HCT116 (cell line): Measurements from ENCODE around the gene PDE4D. TPM values are rescaled to one million over a fixed set of nuclear protein-coding genes. Genes with fewer than 3 reads are reported as not detected.
A peak's percentile ranks its signal among the peaks of the same experiment; 100 is the strongest.

Experiments
- ATAC-seq: fragments of 200-7000 bp; cut with Tn5 transposase; 2 replicates; pipeline ENCODE4 v1.9.1; 2020; ENCODE audit warnings: mild to moderate bottlenecking, moderate library complexity
- BruUV-seq: library from RNA; stranded (reverse); fragments of 400-500 nt; replicated peaks from 2 replicates; lab custom pipeline; 2021; lab: Mats Ljungman, UMichigan
- CTCF ChIA-PET: fragments of 300-600 bp; sonication (Branson Sonifier 250); formaldehyde crosslinking; loops from one replicate; lab custom pipeline; 2021; ENCODE audit warnings: antibody characterized with exemption; lab: Charles Lee
- POLR2A ChIA-PET: fragments of 300-600, 350-600 bp; sonication (Branson Sonifier 250); formaldehyde crosslinking; loops from one replicate; lab custom pipeline; 2021; ENCODE audit warnings: antibody characterized with exemption; lab: Charles Lee
- RAD21 ChIA-PET, 2 experiments: fragments of 300-600 bp; sonication (Branson Sonifier 250); formaldehyde crosslinking; loops; one replicate each; lab custom pipeline; 2023; ENCODE audit warnings: low total read pairs in 2 of 2; ENCODE audit not compliant: uncharacterized antibody in 2 of 2, unreplicated experiment in 2 of 2, low non-redundant PET in 1 of 2; lab: Charles Lee
- DNase-seq: peaks from one replicate; pipeline ENCODE4 v3.0.0-alpha.2; 2010; ENCODE audit warnings: low read depth, low spot score
- H2AFZ ChIP-seq: fragments of 200-600 bp; shearing (Covaris generic), sonication (generic); 2 replicates; pipeline ENCODE4 v1.6.1; 2017; ENCODE audit warnings: low read depth, mixed run types, mixed read lengths, antibody characterized with exemption, low read length; ENCODE audit not compliant: poor library complexity, severe bottlenecking
- H3K27ac ChIP-seq: 2 replicates; pipeline ENCODE4 v1.5.1; 2012; ENCODE audit warnings: low read depth, low read length
- H3K27me3 ChIP-seq: fragments of 200-600 bp; sonication (generic); 2 replicates; pipeline ENCODE4 v1.6.1; 2016; ENCODE audit warnings: mixed run types, low read length, mixed read lengths; ENCODE audit not compliant: insufficient read depth
- H3K36me3 ChIP-seq, 2 experiments: fragments of 200-500 bp in 1 of 2; fragments of 200-600 bp in 1 of 2; sonication (Bioruptor generic) in 1 of 2; sonication (generic) in 1 of 2; 2 replicates each; pipeline versions ENCODE4 v1.5.1 to v1.6.1; 2014 to 2016; ENCODE audit warnings: low read length in 2 of 2, inconsistent platforms in 1 of 2, mixed read lengths in 1 of 2, mixed run types in 1 of 2; ENCODE audit not compliant: insufficient read depth in 2 of 2, control insufficient read depth in 1 of 2
- H3K4me1 ChIP-seq, 2 experiments: fragments of 200-600 bp in 1 of 2; sonication (generic) in 1 of 2; 2 replicates each; pipeline versions ENCODE4 v1.5.1 to v1.6.1; 2012 to 2017; ENCODE audit warnings: low read length in 2 of 2, inconsistent platforms in 1 of 2, mild to moderate bottlenecking in 1 of 2, mixed read lengths in 1 of 2, mixed run types in 1 of 2, moderate library complexity in 1 of 2; ENCODE audit not compliant: insufficient read depth in 2 of 2, control insufficient read depth in 1 of 2
- H3K4me2 ChIP-seq: fragments of 200-600 bp; sonication (generic); 2 replicates; pipeline ENCODE4 v1.6.1; 2017; ENCODE audit warnings: mixed run types, low read length, mixed read lengths
- H3K4me3 ChIP-seq, 2 experiments: fragments of 200-600 bp in 1 of 2; sonication (generic) in 1 of 2; replicated peaks in 1 of 2; 2 replicates each; pipeline ENCODE4 v1.5.1; 2011 to 2016; ENCODE audit warnings: low read length in 2 of 2, control low read depth in 1 of 2, low read depth in 1 of 2, mild to moderate bottlenecking in 1 of 2, mixed read lengths in 1 of 2, mixed run types in 1 of 2
- H3K79me2 ChIP-seq: fragments of 200-600 bp; sonication (generic); 2 replicates; pipeline ENCODE4 v1.6.1; 2017; ENCODE audit warnings: mild to moderate bottlenecking, mixed run types, low read length, moderate library complexity, mixed read lengths; ENCODE audit not compliant: insufficient read depth
- H3K9ac ChIP-seq: fragments of 200-600 bp; sonication (generic); 2 replicates; pipeline ENCODE4 v1.6.1; 2016; ENCODE audit warnings: low read length, mixed read lengths
- H3K9me2 ChIP-seq: fragments of 200-600 bp; sonication (generic), shearing (Covaris generic); 2 replicates; pipeline ENCODE4 v1.6.1; 2017; ENCODE audit warnings: mixed run types, mild to moderate bottlenecking, moderate library complexity; ENCODE audit not compliant: insufficient read depth
- H3K9me3 ChIP-seq, 2 experiments: fragments of 200-500 bp in 1 of 2; fragments of 200-600 bp in 1 of 2; sonication (Bioruptor generic) in 1 of 2; sonication (generic) in 1 of 2; 2 replicates each; pipeline ENCODE4 v1.6.1; 2014 to 2017; ENCODE audit warnings: low read length in 2 of 2, mixed read lengths in 2 of 2, inconsistent platforms in 1 of 2, low read depth in 1 of 2, mild to moderate bottlenecking in 1 of 2, mixed run types in 1 of 2, moderate library complexity in 1 of 2; ENCODE audit not compliant: control insufficient read depth in 1 of 2, insufficient read depth in 1 of 2
- H4K20me1 ChIP-seq: fragments of 200-600 bp; sonication (generic), shearing (Covaris generic); 2 replicates; pipeline ENCODE4 v1.6.1; 2017; ENCODE audit warnings: mixed run types, mild to moderate bottlenecking, moderate library complexity; ENCODE audit not compliant: insufficient read depth
- CEBPB ChIP-seq: IDR thresholded peaks from 2 replicates; pipeline ENCODE4 v1.6.1; 2012; ENCODE audit warnings: low read depth
- CTCF ChIP-seq, 3 experiments: fragments of 200-600 bp in 1 of 3; sonication (generic) in 1 of 3; IDR thresholded peaks in 2 of 3; conservative IDR thresholded peaks in 1 of 3; 2 replicates each; pipeline ENCODE4 v1.5.1; 2012 to 2017; ENCODE audit warnings: low read depth in 2 of 3, low read length in 2 of 3, antibody characterized with exemption in 1 of 3, borderline replicate concordance in 1 of 3, control low read depth in 1 of 3, mild to moderate bottlenecking in 1 of 3, mixed read lengths in 1 of 3, mixed run types in 1 of 3, moderate library complexity in 1 of 3; ENCODE audit not compliant: insufficient read depth in 1 of 3
- EGR1 ChIP-seq: IDR thresholded peaks from 2 replicates; pipeline ENCODE4 v1.6.1; 2012; ENCODE audit warnings: low read depth
- ELF1 ChIP-seq: IDR thresholded peaks from 2 replicates; pipeline ENCODE4 v1.6.1; 2012; ENCODE audit warnings: low read depth, borderline replicate concordance
- EZH2 ChIP-seq: fragments of 200-600 bp; sonication (generic); IDR thresholded peaks from 2 replicates; pipeline ENCODE4 v1.6.1; 2017; ENCODE audit warnings: antibody characterized with exemption, mixed run types
- EZH2phosphoT487 ChIP-seq: fragments of 200-600 bp; IDR thresholded peaks from 2 replicates; pipeline ENCODE4 v1.6.1; 2018; ENCODE audit warnings: antibody characterized with exemption, borderline replicate concordance
- FOSL1 ChIP-seq: IDR thresholded peaks from 2 replicates; pipeline ENCODE4 v1.6.1; 2012; ENCODE audit warnings: low read depth
- JUND ChIP-seq: IDR thresholded peaks from 2 replicates; pipeline ENCODE4 v1.6.1; 2012
- MAX ChIP-seq: IDR thresholded peaks from 2 replicates; pipeline ENCODE4 v1.6.1; 2012
- POLR2AphosphoS5 ChIP-seq: IDR thresholded peaks from 2 replicates; pipeline ENCODE4 v1.6.1; 2011; ENCODE audit warnings: mild to moderate bottlenecking, low read depth, low read length, moderate library complexity
- REST ChIP-seq: IDR thresholded peaks from 2 replicates; pipeline ENCODE4 v1.6.1; 2012; ENCODE audit warnings: low read depth
- SRF ChIP-seq: IDR thresholded peaks from 2 replicates; pipeline ENCODE4 v1.6.1; 2012; ENCODE audit warnings: low read depth
- TCF7L2 ChIP-seq: IDR thresholded peaks from 2 replicates; pipeline ENCODE4 v1.7.0; 2011; ENCODE audit warnings: borderline replicate concordance, inconsistent platforms; ENCODE audit not compliant: insufficient read depth, insufficient read length; ENCODE audit errors: extremely low read depth
- YY1 ChIP-seq: IDR thresholded peaks from 2 replicates; pipeline ENCODE4 v1.6.1; 2011; ENCODE audit warnings: low read length, low read depth, moderate library complexity, mild to moderate bottlenecking; ENCODE audit not compliant: insufficient replicate concordance; ENCODE audit errors: extremely low read depth
- ZBTB33 ChIP-seq: IDR thresholded peaks from 2 replicates; pipeline ENCODE4 v1.6.1; 2011; ENCODE audit warnings: mild to moderate bottlenecking, low read length, moderate library complexity; ENCODE audit not compliant: insufficient replicate concordance; ENCODE audit errors: extremely low read depth
- ZFX ChIP-seq: fragments of 450-650 bp; IDR thresholded peaks from 2 replicates; pipeline ENCODE4 v1.6.1; 2017
- ZNF274 ChIP-seq: fragments of 200-500 bp; sonication (Bioruptor generic); IDR thresholded peaks from 2 replicates; pipeline ENCODE4 v1.6.1; 2014; ENCODE audit warnings: mild to moderate bottlenecking, low read depth, low read length, inconsistent platforms
- intact Hi-C: fragments of 100-400 bp; cut with micrococcal nuclease; formaldehyde crosslinking; loops from 2 replicates; pipeline ENCODE4 v1.10.0; 2022
- total RNA-seq: library from RNA; stranded (reverse); gene quantifications from one replicate; pipeline ENCODE4 v1.2.1, GENCODE V29; 2021; ENCODE audit not compliant: unreplicated experiment

PDE4D gene
- total RNA-seq, 1 experiment from 2014 or later, result 1.1 TPM

GRCh38 chr5:59039296-59040023 is 854.1 kb downstream of the PDE4D start:
- H3K4me2 ChIP-seq, result peak overlapping the region; percentile 82
- H3K27me3 ChIP-seq, result peaks cover 40% of the 10 kb centered on the region
- CTCF ChIA-PET, result no interaction called here
- peak overlapping the region; percentile 46 to 59 for H3K4me3 ChIP-seq
- H3K9me3 ChIP-seq, result no peaks in the 10 kb centered on the region
- no peaks in the 10 kb centered on the region for H3K9me2 ChIP-seq
- no peak overlapping the region; the same call in 1 of the 2 replicates for H3K27ac ChIP-seq
- peaks cover 2 to 20% of the 10 kb centered on the region in 2 experiments; a peak in 2 of 4 replicates for H3K4me1 ChIP-seq
- H4K20me1 ChIP-seq, result no peaks in the 10 kb centered on the region
- no peak overlapping the region for H3K9ac ChIP-seq
- TF ChIP-seq EGR1 (no peak), EZH2phosphoT487 (peak; percentile 94), ZFX (no peak), ZBTB33 (no peak), YY1 (no peak), FOSL1 (no peak), MAX (no peak), ZNF274 (no peak), EZH2 (no peak; the same call in 1 of the 2 replicates), TCF7L2 (peak; percentile 83), POLR2AphosphoS5 (no peak), CTCF (IDR thresholded peaks at IDR 0.05 in 2 of 3, conservative IDR thresholded peaks at IDR 0.05 in 1 of 3; ENCODE audit: borderline replicate concordance in 1 of 3, insufficient read depth in 1 of 3, low read depth in 2 of 3, low read length in 2 of 3) (no peak), CEBPB (no peak), REST (no peak), ELF1 (no peak), JUND (no peak), SRF (no peak)
- DNase-seq (no peak), ATAC-seq (peak; percentile 73)
- POLR2A ChIA-PET, result no interaction called here
- intact Hi-C loops, result loop anchor here (1.0 kb wide), 1 partner anchor 88 kb away; no protein-coding TSS in a partner anchor
- no peaks in the 10 kb centered on the region for H3K79me2 ChIP-seq
- BruUV-seq, result no TSS peak
- H2AFZ ChIP-seq, result peak overlapping the region; percentile 87
- no peaks in the 10 kb centered on the region for H3K36me3 ChIP-seq
- RAD21 ChIA-PET, result no interaction called here
